ENCODE measurements around the gene CEACAM1.
"Not testable (repeated sequence)": the region's sequence is repeated elsewhere in the genome, so short reads cannot be mapped to it uniquely, and the experiment has no call there.

The CEACAM1 gene

DNA sequence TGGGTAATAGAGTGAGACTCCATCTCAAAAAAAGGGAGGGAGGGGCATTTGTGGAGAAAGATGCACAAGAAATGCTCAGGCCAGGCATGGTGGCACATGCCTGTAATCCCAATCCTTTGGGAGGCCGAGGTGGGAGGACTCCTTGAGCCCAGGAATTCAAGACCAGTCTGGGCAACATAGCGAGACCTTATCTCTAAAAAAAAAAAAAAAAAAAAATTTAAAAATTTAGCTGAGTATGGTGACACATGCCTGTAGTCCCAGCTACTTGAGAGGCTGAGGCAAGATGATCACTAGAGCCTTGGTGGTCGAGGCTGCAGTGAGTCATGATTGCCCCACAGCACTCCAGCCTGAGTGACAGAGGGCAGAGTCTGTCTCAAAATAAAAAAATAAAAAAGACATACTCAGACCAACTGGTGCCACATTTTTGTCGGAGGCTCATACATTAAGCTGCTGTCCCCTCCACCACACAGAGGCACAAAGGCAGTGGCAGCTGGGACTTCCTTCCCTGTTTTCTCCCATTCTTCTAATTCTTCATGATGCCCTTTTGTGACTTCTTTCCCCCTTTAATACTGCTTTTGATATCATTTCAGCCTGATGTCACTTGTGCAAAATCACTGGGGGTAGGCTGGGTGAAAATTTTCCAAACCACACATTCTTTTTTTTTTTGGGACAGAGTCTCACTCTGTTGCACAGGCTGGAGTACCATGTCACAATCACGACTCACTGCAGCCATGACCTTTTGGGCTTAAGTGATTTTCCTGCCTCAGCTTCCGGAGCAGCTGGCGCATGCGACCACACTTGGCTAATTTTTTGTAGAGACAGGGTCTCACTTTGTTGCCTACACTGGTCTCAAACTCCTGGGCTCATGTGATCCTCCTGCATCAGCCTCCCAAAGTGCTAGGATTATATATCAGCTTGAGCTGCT lies 58.7 kb downstream of the CEACAM1 start:
- H3K4me1 ChIP-seq (ENCODE audit: insufficient read depth, low read length): peaks cover 40% of the 10 kb centered on the region
- no peaks in the 10 kb centered on the region for H3K9me3 ChIP-seq (ENCODE audit: insufficient read depth, low read depth, low read length)
- H3K27me3 ChIP-seq (ENCODE audit: insufficient read depth, low read length): no peaks in the 10 kb centered on the region
- H3K36me3 ChIP-seq (ENCODE audit: insufficient read depth, low read depth, low read length): no peaks in the 10 kb centered on the region
- no peak overlapping the region for H3K27ac ChIP-seq (ENCODE audit: low read length)
- H3K9ac ChIP-seq (ENCODE audit: low read depth, low read length): no peak overlapping the region
- H3K4me3 ChIP-seq (ENCODE audit: low read length): no peak overlapping the region

DNA sequence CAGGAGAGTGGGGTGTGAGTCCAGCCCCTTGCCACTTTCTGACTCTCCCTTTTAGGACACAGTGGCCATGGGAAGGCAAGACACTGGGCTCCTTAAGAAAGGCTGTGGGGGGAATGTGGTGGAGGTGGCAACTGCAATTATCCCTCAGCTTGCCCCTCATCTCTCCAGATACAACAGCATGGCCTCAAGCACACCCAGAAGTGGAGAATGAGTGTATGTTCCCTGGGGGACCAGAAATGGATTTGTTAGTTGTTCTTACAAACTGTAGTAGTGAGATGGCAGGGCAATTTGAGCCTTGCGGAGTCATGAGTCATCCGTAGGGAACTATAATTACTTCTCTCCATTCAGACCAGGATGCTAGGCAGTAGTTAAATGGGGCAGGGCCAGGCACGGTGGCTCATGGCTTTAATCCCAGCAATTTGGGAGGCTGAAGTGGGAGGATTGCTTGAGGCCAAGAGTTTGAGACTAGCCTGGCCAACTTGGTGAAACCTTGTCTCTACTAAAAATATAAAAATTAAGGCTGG lies 59.9 kb downstream of the CEACAM1 start:
- Histone ChIP-seq H3K4me1 (ENCODE audit: insufficient read depth, low read length) (peaks cover 32% of the 10 kb centered on the region), H3K4me3 (ENCODE audit: low read length) (no peak overlapping the region), H3K27ac (ENCODE audit: low read length) (no peak overlapping the region), H3K27me3 (ENCODE audit: insufficient read depth, low read length) (no peaks in the 10 kb centered on the region), H3K9me3 (ENCODE audit: insufficient read depth, low read depth, low read length) (no peaks in the 10 kb centered on the region), H3K9ac (ENCODE audit: low read depth, low read length) (no peak overlapping the region), H3K36me3 (ENCODE audit: insufficient read depth, low read depth, low read length) (no peaks in the 10 kb centered on the region)

DNA sequence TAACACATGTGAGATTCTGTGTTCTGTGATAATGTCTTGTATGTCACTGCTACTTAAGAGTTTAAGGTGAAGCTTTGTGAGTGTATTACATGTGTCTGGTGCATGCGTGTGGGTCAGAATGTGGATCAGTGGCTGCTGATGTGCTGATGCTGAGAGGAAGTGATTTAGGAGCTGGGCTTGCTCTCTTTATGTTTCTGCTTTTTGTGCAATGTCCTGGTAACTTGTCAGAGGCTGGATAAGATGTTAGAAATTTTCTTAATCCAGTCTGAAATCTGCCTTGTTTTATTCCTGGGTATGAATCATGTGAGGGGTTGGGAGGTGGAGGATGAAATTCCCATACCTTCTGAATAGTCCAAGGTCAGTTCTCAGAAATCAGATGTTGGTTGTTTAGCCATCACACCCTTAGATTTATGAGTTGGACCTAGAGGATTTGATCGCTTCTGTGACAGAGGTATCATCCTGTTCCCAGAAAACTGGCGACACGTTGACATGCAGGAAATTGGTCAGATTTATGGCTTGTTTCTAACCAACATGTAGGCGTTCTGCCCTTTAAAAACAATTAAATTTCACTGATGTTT lies 61.0 kb downstream of the CEACAM1 start:
- Histone ChIP-seq H3K4me1 (ENCODE audit: insufficient read depth, low read length) (peaks cover 24% of the 10 kb centered on the region), H3K9me3 (ENCODE audit: insufficient read depth, low read depth, low read length) (no peaks in the 10 kb centered on the region), H3K9ac (ENCODE audit: low read depth, low read length) (no peak overlapping the region), H3K36me3 (ENCODE audit: insufficient read depth, low read depth, low read length) (no peaks in the 10 kb centered on the region), H3K27ac (ENCODE audit: low read length) (no peak overlapping the region), H3K4me3 (ENCODE audit: low read length) (no peak overlapping the region), H3K27me3 (ENCODE audit: insufficient read depth, low read length) (no peaks in the 10 kb centered on the region)

DNA sequence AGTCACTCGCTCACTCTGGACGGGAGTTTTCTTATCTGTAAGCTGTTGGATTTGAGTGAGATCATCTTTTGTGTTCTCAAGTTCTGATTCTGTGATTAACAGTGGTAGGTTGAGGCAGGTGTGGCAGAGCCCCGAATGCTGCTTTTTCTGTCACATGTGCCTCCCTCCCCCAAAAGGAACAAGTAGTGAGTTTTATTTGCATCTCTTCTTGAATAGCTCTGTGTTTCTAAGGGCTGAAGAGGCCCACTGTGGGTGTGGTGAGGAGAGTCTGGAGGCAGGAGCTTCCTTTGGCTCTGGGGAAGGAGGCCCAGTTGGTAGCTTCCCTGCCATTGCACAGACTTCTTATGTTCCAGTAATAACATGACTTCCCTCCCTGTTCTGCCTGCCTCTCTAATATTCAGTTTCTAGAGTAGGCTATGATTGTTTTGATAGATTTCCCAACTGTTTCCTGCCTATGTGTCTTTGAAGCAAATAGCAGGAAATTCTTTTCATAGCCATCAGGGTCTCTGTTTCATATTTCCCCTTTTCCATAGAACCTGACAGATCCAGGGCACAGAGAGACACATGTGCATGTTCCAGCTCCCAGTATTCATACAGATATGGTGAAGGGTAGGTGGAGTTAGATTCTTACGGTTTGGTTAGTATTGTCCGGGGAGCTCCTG lies 61.6 kb downstream of the CEACAM1 start:
- Histone ChIP-seq H3K36me3 (ENCODE audit: insufficient read depth, low read depth, low read length) (no peaks in the 10 kb centered on the region), H3K9me3 (ENCODE audit: insufficient read depth, low read depth, low read length) (no peaks in the 10 kb centered on the region), H3K4me1 (ENCODE audit: insufficient read depth, low read length) (peaks cover 18% of the 10 kb centered on the region), H3K27ac (ENCODE audit: low read length) (no peak overlapping the region), H3K9ac (ENCODE audit: low read depth, low read length) (no peak overlapping the region), H3K4me3 (ENCODE audit: low read length) (no peak overlapping the region), H3K27me3 (ENCODE audit: insufficient read depth, low read length) (no peaks in the 10 kb centered on the region)

DNA sequence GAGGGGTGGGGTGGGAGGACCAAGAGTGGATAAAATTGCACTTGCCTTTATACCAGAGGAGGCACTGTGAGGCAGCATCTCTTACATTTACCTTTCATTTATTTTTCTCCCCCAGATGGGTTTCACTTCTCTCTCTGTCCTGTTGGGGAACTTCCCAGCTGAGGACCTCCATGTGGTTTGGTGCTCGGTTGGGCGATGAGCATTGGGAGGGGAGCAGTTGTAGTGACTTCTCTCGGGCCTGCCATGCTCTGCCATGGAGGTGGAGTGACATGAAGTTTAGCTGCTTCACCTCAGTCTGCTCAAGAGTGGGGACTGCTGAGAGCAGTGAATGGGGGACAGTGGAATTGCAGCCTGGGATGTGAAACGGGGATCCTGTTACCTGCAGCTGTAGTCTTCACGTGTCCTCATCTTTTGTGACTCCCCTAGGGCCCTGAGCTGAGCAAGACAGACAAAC lies 62.4 kb downstream of the CEACAM1 start:
- H3K9me3 ChIP-seq (ENCODE audit: insufficient read depth, low read depth, low read length): no peaks in the 10 kb centered on the region
- H3K27me3 ChIP-seq (ENCODE audit: insufficient read depth, low read length): no peaks in the 10 kb centered on the region
- H3K9ac ChIP-seq (ENCODE audit: low read depth, low read length): peak overlapping the region; percentile 46; the same call in 1 of the 2 replicates
- peaks cover 11% of the 10 kb centered on the region; the same call in 1 of the 2 replicates for H3K4me1 ChIP-seq (ENCODE audit: insufficient read depth, low read length)
- no peak overlapping the region for H3K4me3 ChIP-seq (ENCODE audit: low read length)
- peak overlapping the region; percentile 36 for H3K27ac ChIP-seq (ENCODE audit: low read length)
- H3K36me3 ChIP-seq (ENCODE audit: insufficient read depth, low read depth, low read length): no peaks in the 10 kb centered on the region

DNA sequence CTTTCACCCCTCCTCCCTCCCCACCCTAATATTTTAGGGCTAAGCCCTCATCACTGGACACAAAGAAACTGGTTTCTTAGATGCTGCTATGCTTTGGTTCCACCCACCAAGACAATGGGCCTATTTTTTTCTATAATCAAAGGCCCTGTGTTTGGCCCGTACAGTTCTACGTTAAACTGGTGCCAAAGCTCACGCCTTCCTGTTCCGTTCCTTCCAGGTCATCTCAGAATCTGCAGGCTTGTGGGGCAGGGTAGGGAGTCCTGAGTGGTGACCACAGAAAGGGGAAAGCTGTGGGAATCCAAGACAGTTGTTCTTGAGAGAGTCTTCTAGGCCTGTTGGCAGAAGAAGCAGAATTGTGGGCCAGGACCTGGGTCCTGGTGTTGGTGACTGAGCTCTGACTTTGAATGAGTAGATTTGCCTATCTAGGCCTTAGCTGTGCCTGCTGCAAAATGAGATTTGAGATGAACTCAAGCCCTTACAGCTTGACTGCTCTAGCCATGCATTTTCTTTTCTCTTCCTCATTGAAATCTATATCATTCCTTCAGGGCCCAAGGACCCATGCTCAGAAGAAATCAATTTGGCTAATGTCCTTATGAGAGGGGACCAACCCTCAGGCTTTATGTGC lies 66.5 kb downstream of the CEACAM1 start:
- Histone ChIP-seq H3K27me3 (ENCODE audit: insufficient read depth, low read length) (no peaks in the 10 kb centered on the region), H3K4me1 (ENCODE audit: insufficient read depth, low read length) (peaks cover 9% of the 10 kb centered on the region; the same call in 1 of the 2 replicates), H3K27ac (ENCODE audit: low read length) (no peak overlapping the region), H3K9ac (ENCODE audit: low read depth, low read length) (no peak overlapping the region), H3K9me3 (ENCODE audit: insufficient read depth, low read depth, low read length) (no peaks in the 10 kb centered on the region), H3K36me3 (ENCODE audit: insufficient read depth, low read depth, low read length) (no peaks in the 10 kb centered on the region), H3K4me3 (ENCODE audit: low read length) (no peak overlapping the region)

DNA sequence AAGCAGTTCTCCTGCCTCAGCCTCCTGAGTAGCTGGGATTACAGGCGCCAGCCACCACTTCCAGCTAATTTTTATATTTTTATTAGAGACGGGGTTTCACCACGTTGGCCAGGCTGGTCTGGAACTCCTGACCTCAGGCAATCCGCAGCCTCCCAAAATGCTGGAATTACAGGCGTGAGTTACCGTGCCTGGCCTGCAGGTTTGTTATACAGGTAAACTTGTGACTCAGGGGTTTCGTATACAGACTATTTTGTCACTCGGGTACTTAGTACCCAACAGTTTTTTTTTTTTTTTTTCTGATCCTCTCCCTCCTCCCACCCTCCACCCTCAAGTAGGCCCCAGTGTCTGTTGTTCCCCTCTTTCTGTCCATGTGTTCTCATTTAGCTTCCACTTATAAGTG lies 67.0 kb downstream of the CEACAM1 start:
- H3K36me3 ChIP-seq (ENCODE audit: insufficient read depth, low read depth, low read length): not testable (repeated sequence)

DNA sequence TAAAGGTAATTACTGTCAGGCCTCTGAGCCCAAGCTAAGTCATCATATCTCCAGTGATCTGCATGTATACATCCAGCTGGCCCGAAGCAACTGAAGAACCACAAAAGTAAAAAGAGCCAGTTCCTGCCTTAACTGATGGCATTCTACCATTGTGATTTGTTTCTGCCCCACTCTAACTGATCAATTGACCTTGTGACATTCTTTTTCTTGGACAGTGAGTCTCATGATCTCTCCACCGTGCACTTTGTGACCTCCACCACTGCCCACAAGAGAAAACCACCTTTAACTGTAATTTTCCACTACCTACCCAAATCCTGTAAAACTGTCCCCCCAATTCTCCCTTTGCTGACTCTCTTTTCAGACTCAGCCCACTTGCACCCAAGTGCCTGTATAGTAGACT lies 68.4 kb downstream of the CEACAM1 start:
- H3K4me1 ChIP-seq (ENCODE audit: insufficient read depth, low read length): 0 out of 2 replicates have a peak, but pooled peaks cover 5% of the 10 kb centered on the region
- no peak overlapping the region for H3K4me3 ChIP-seq (ENCODE audit: low read length)
- H3K9ac ChIP-seq (ENCODE audit: low read depth, low read length): no peak overlapping the region
- H3K9me3 ChIP-seq (ENCODE audit: insufficient read depth, low read depth, low read length): no peaks in the 10 kb centered on the region
- no peak overlapping the region for H3K27ac ChIP-seq (ENCODE audit: low read length)
- H3K36me3 ChIP-seq (ENCODE audit: insufficient read depth, low read depth, low read length): no peaks in the 10 kb centered on the region
- H3K27me3 ChIP-seq (ENCODE audit: insufficient read depth, low read length): no peaks in the 10 kb centered on the region

More for the DNA sequence above, 67.0 kb downstream of the CEACAM1 start:
- not testable (repeated sequence) for H3K27ac ChIP-seq (ENCODE audit: low read length); H3K27me3 ChIP-seq (ENCODE audit: insufficient read depth, low read length); H3K9ac ChIP-seq (ENCODE audit: low read depth, low read length); H3K4me3 ChIP-seq (ENCODE audit: low read length); H3K4me1 ChIP-seq (ENCODE audit: insufficient read depth, low read length); H3K9me3 ChIP-seq (ENCODE audit: insufficient read depth, low read depth, low read length)

Data from iPS-20b (cell line).